GM21786 (cell line): Measurements from ENCODE around the gene ACTC1.

ENCODE experiments used
- ATAC-seq: cut with Tn5 transposase; IDR thresholded peaks from one replicate; pipeline ENCODE4 v1.9.1; 2021; ENCODE audit not compliant: unreplicated experiment

The ACTC1 gene

GRCh38 chr15:34759992-34760391 is 35.4 kb downstream of the ACTC1 start:
- no peak for ATAC-seq

GRCh38 chr15:34759347-34759746 is 36.0 kb downstream of the ACTC1 start:
- no peak for ATAC-seq

GRCh38 chr15:34757262-34757661 is 38.1 kb downstream of the ACTC1 start:
- ATAC-seq = no peak

GRCh38 chr15:34755419-34755773 is 40.0 kb downstream of the ACTC1 start:
- no peak for ATAC-seq

GRCh38 chr15:34754674-34755418 is 40.5 kb downstream of the ACTC1 start, which contains the start of gene GJD2:
Gene GJD2, minus strand, starts transcription at chr15:34754998. Its CDS starts 510 bp downstream, at chr15:34754488.
- ATAC-seq = no peak

GRCh38 chr15:34754171-34754601 is 41.2 kb downstream of the ACTC1 start:
- no peak for ATAC-seq

GRCh38 chr15:34753236-34753894 is 42.0 kb downstream of the ACTC1 start:
- ATAC-seq = no peak

GRCh38 chr15:34749691-34750090 is 45.7 kb downstream of the ACTC1 start:
- no peak for ATAC-seq
